ENCODE data around the gene KLF18. TPM values are rescaled to one million over a fixed set of nuclear protein-coding genes. Genes with fewer than 3 reads are reported as not detected.

KLF18 gene
- total and polyA plus RNA-seq, 2 donors (not counting 1 experiment from before 2014, with no cell fraction given): not detected

- ATAC-seq (ENCODE audit: low read depth) (no peak), DNase-seq (no peak)
- no peaks in the 10 kb centered on the region for H3K4me1 Mint-ChIP-seq
- POLR2A ChIA-PET: no interaction called here
- Histone ChIP-seq H3K27ac (ENCODE audit: low read length in 2 of 2) (no peak overlapping the region), H3K4me2 (replicated peaks; ENCODE audit: low read depth, low read length, poor library complexity, severe bottlenecking) (no peak overlapping the region), H3K27me3 (replicated peaks in 1 of 4; ENCODE audit: control extremely low read depth in 1 of 4, control insufficient read depth in 3 of 4, insufficient read depth in 4 of 4, low read length in 3 of 4) (no peaks in the 10 kb centered on the region), H4K20me1 (ENCODE audit: control insufficient read depth, insufficient read depth, low read length, poor library complexity, severe bottlenecking) (no peaks in the 10 kb centered on the region), H3K4me1 (ENCODE audit: control insufficient read depth in 2 of 2, insufficient read depth in 2 of 2, low read length in 2 of 2) (no peaks in the 10 kb centered on the region), H3K79me2 (ENCODE audit: control insufficient read depth, insufficient read depth, low read length) (no peaks in the 10 kb centered on the region), H3K9me3 (ENCODE audit: control extremely low read depth in 1 of 3, control insufficient read depth in 2 of 3, insufficient read depth in 1 of 3, low read length in 2 of 3) (no peaks in the 10 kb centered on the region), H3K4me3 (ENCODE audit: control extremely low read depth in 1 of 5, extremely low read depth in 1 of 5, insufficient read depth in 1 of 5, low read depth in 2 of 5, low read length in 4 of 5) (no peak overlapping the region), H3K9ac (ENCODE audit: low read length) (no peak overlapping the region), H3K36me3 (replicated peaks in 1 of 2; ENCODE audit: control extremely low read depth in 1 of 2, control insufficient read depth in 1 of 2, extremely low read depth in 1 of 2, insufficient read depth in 2 of 2, low read length in 1 of 2) (no peaks in the 10 kb centered on the region), H2AFZ (ENCODE audit: insufficient read depth, low read depth, low read length, poor library complexity, severe bottlenecking) (no peak overlapping the region)
- intact Hi-C loops (cut with micrococcal nuclease): no loop called here
- no peak for TF ChIP-seq EZH2 (IDR thresholded peaks at IDR 0.05; ENCODE audit: borderline replicate concordance, insufficient read depth, low read depth, low read length, poor library complexity, severe bottlenecking)
- TF ChIP-seq CTCF (IDR thresholded peaks at IDR 0.05): no peak
- WGBS (ENCODE audit: insufficient coverage): no CpG with 5 or more reads among the region's 3 CpGs
- peaks cover 9% of the 10 kb centered on the region for H3K27me3 Mint-ChIP-seq
- no peak overlapping the region for H3K4me3 Mint-ChIP-seq
- CTCF ChIA-PET: interaction anchor here (0.9 kb wide), 1 partner anchor 8 kb away, joined by 3 read pairs; no protein-coding TSS in a partner anchor
- no peak overlapping the region for H3K27ac Mint-ChIP-seq
- no peaks in the 10 kb centered on the region for H3K9me3 Mint-ChIP-seq (ENCODE audit: insufficient read depth)
Measured at GRCh38 chr1:44112486-44112885, 28.9 kb downstream of the KLF18 start.

DNA sequence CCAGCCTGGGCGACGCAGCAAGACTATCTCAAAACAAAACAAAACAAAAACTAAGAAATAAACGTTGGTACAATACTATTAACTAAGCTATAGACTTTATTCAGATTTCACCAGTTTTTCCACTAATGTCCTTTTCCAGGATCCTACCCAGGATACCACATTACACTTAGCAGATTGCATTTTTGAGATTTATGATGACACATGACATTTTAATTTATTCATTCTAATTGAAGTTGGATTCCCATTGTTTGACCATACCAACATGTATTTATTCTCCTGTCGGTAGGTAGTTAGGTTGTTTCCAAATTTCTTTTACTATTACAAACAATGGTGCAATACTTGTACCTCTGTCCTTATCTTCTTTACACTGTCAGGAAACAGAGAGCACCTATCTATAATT is 29.6 kb downstream of the KLF18 start:
- H3K9ac ChIP-seq (ENCODE audit: low read length): no peak overlapping the region
- no peaks in the 10 kb centered on the region for H3K9me3 ChIP-seq (ENCODE audit: control extremely low read depth in 1 of 3, control insufficient read depth in 2 of 3, insufficient read depth in 1 of 3, low read length in 2 of 3)
- no peaks in the 10 kb centered on the region for H3K4me1 Mint-ChIP-seq
- no peak overlapping the region for H3K27ac ChIP-seq (ENCODE audit: low read length in 2 of 2)
- H3K36me3 ChIP-seq (replicated peaks in 1 of 2; ENCODE audit: control extremely low read depth in 1 of 2, control insufficient read depth in 1 of 2, extremely low read depth in 1 of 2, insufficient read depth in 2 of 2, low read length in 1 of 2): no peaks in the 10 kb centered on the region
- DNase-seq (no peak), ATAC-seq (ENCODE audit: low read depth) (no peak)
- TF ChIP-seq EZH2 (IDR thresholded peaks at IDR 0.05; ENCODE audit: borderline replicate concordance, insufficient read depth, low read depth, low read length, poor library complexity, severe bottlenecking) (no peak), CTCF (IDR thresholded peaks at IDR 0.05) (no peak)
- no peaks in the 10 kb centered on the region for H3K79me2 ChIP-seq (ENCODE audit: control insufficient read depth, insufficient read depth, low read length)
- no peaks in the 10 kb centered on the region for H4K20me1 ChIP-seq (ENCODE audit: control insufficient read depth, insufficient read depth, low read length, poor library complexity, severe bottlenecking)
- H3K4me3 ChIP-seq (ENCODE audit: control extremely low read depth in 1 of 5, extremely low read depth in 1 of 5, insufficient read depth in 1 of 5, low read depth in 2 of 5, low read length in 4 of 5): no peak overlapping the region
- intact Hi-C loops (cut with micrococcal nuclease): no loop called here
- peaks cover 0 to 1% (median 0%) of the 10 kb centered on the region in 4 experiments for H3K27me3 ChIP-seq (replicated peaks in 1 of 4; ENCODE audit: control extremely low read depth in 1 of 4, control insufficient read depth in 3 of 4, insufficient read depth in 4 of 4, low read length in 3 of 4)
- ChIA-PET CTCF (interaction anchor here (0.6 to 0.9 kb wide), 2 partner anchors 9 to 1052 kb away, joined by 3 read pairs; no protein-coding TSS in a partner anchor), POLR2A (no interaction called here)
- H2AFZ ChIP-seq (ENCODE audit: insufficient read depth, low read depth, low read length, poor library complexity, severe bottlenecking): no peak overlapping the region
- no peaks in the 10 kb centered on the region for H3K4me1 ChIP-seq (ENCODE audit: control insufficient read depth in 2 of 2, insufficient read depth in 2 of 2, low read length in 2 of 2)
- H3K27ac Mint-ChIP-seq: no peak overlapping the region
- H3K4me2 ChIP-seq (replicated peaks; ENCODE audit: low read depth, low read length, poor library complexity, severe bottlenecking): no peak overlapping the region
- WGBS (ENCODE audit: insufficient coverage): 92% methylated on average over 3 of the region's 4 CpGs
- H3K9me3 Mint-ChIP-seq (ENCODE audit: insufficient read depth): no peaks in the 10 kb centered on the region
- H3K27me3 Mint-ChIP-seq: peaks cover 10% of the 10 kb centered on the region
- no peak overlapping the region for H3K4me3 Mint-ChIP-seq
